Measurements from ENCODE around the gene SOX9.
A peak's percentile ranks its signal among the peaks of the same experiment; 100 is the strongest.

SOX9 gene

GRCh38 chr17:72162569-72162968 is 41.7 kb downstream of the SOX9 start:
- DNase-seq (ENCODE audit: low read depth, low spot score), result no peak

- no peak for DNase-seq (ENCODE audit: low read depth, low spot score)
Measured at GRCh38 chr17:72163474-72163873, 42.7 kb downstream of the SOX9 start.

GRCh38 chr17:72164158-72164739 is 43.4 kb downstream of the SOX9 start:
- DNase-seq (ENCODE audit: low read depth, low spot score), result no peak

GRCh38 chr17:72165192-72165866 is 44.5 kb downstream of the SOX9 start:
- DNase-seq (ENCODE audit: low read depth, low spot score), result no peak

- DNase-seq (ENCODE audit: low read depth, low spot score), result no peak
Measured at GRCh38 chr17:72165867-72166439, 45.1 kb downstream of the SOX9 start.

- DNase-seq (ENCODE audit: low read depth, low spot score), result no peak
Measured at GRCh38 chr17:72167593-72167992, 46.8 kb downstream of the SOX9 start.

GRCh38 chr17:72169823-72170222 is 49.0 kb downstream of the SOX9 start:
- no peak for DNase-seq (ENCODE audit: low read depth, low spot score)

- DNase-seq (ENCODE audit: low read depth, low spot score), result no peak
Measured at GRCh38 chr17:72171703-72172667, 51.2 kb downstream of the SOX9 start.

GRCh38 chr17:72173499-72174116 is 52.8 kb downstream of the SOX9 start:
- peak; percentile 30 for DNase-seq (ENCODE audit: low read depth, low spot score)

GRCh38 chr17:72175263-72175662 is 54.4 kb downstream of the SOX9 start:
- no peak for DNase-seq (ENCODE audit: low read depth, low spot score)

Data from brain pericyte (primary cell).